Pancreas (tissue), 10 donors: ENCODE results near the gene VWA3B. TPM values are rescaled to one million over a fixed set of nuclear protein-coding genes. Genes with fewer than 3 reads are reported as not detected.
"Not testable (repeated sequence)": the region's sequence is repeated elsewhere in the genome, so short reads cannot be mapped to it uniquely, and the experiment has no call there.

Experiments used
- ATAC-seq, 4 donors: fragments of 200-7000 bp; cut with Tn5 transposase; one replicate each; pipeline versions ENCODE4 v1.8.0 to v1.9.1; 2020; ENCODE audit warnings: mild to moderate bottlenecking in 4 of 4, moderate library complexity in 4 of 4
- DNase-seq, 6 donors: peaks; one replicate each; pipeline ENCODE4 v3.0.0-alpha.2; 2020
- FAIRE-seq: peaks from 2 replicates; lab custom pipeline; 2012; peaks lifted over from hg19 to GRCh38; lab: Jason Lieb, UNC
- H3K27ac ChIP-seq, 4 donors: fragments of 200-600 bp; sonication (generic); 1 replicate in 3 of 4; 2 replicates in 1 of 4; pipeline versions ENCODE4 v1.5.0 to v1.8.0; 2020
- H3K27me3 ChIP-seq, 4 donors: fragments of 200-600 bp; one replicate each; pipeline ENCODE4 v1.8.0; 2021
- H3K36me3 ChIP-seq, 3 donors: fragments of 200-600 bp; sonication (generic) in 1 of 3; one replicate each; pipeline versions ENCODE4 v1.5.0 to v1.8.0; 2020 to 2021
- H3K4me1 ChIP-seq, 3 donors: fragments of 200-600 bp; one replicate each; pipeline ENCODE4 v1.8.0; 2021
- H3K4me3 ChIP-seq, 4 donors: fragments of 200-600 bp; sonication (generic) in 2 of 4; one replicate each; pipeline versions ENCODE4 v1.5.0 to v1.8.0; 2020 to 2021
- H3K9me3 ChIP-seq, 4 donors: fragments of 200-600 bp; one replicate each; pipeline ENCODE4 v1.8.0; 2021
- CTCF ChIP-seq, 4 donors: fragments of 200-600 bp; sonication (generic) in 3 of 4; IDR thresholded peaks; one replicate each; pipeline versions ENCODE4 v1.5.0 to v1.8.0; 2021; ENCODE audit warnings: antibody characterized with exemption in 4 of 4
- WGBS, 2 donors: extraction: QIAGEN DNeasy Blood & Tissue Kit; methylation state at CpG; one replicate each; pipeline ENCODE4 v1.1.7; 2013; 5-methylcytosine and 5-hydroxymethylcytosine counted together
- intact Hi-C, 3 donors: fragments of 100-400 bp; cut with DNase I; formaldehyde crosslinking; loops; one replicate each; pipeline versions ENCODE4 v1.11.1 to v1.14.2; 2022
- polyA plus RNA-seq, 2 donors: library from polyadenylated mRNA; stranded (reverse); fragments of 200-250 nt; gene quantifications; one replicate each; pipeline ENCODE4 v1.2.3, GENCODE V29; 2013
- total RNA-seq, 6 donors: library from RNA; stranded (reverse); fragmentation: NEBNext Ultra II Directional in 4 of 6; extraction: Animal tissue kit (Norgen Biotek cat#: 25700) in 4 of 6; gene quantifications; one replicate each; pipeline versions ENCODE4 v1.2.1 to v1.2.4, GENCODE V29; 2021 to 2023
- donor health status: healthy with polysubstance abuse.
- donor health status: DM: no; HTN: no; CAD: no; lungs with moderate emphysema.
- donor health status: DM: no; HTN: no; CAD: no.
- donor health status: control.
- donor health status: control.
- donor health status: Bipolar disorder and iron deficiency.
- donor health status: DM: yes; HTN: yes; CAD: no.
- donor health status: DM: no; HTN: no; CAD: no.
- donor health status: DM: no; HTN: no; CAD: no.
- donor health status: DM: yes; HTN: yes; CAD: no.

VWA3B gene
- total and polyA plus RNA-seq, 8 donors, result 0.04 to 0.24 (median 0.07) TPM; not detected in 5

GRCh38 chr2:98253461-98254070 lies 166.6 kb downstream of the VWA3B start:
- FAIRE-seq (no peak), ATAC-seq (no peak), DNase-seq (no peak)
- Histone ChIP-seq H3K36me3 (no peaks in the 10 kb centered on the region), H3K27me3 (no peaks in the 10 kb centered on the region), H3K9me3 (no peaks in the 10 kb centered on the region), H3K4me3 (no peak overlapping the region), H3K4me1 (no peaks in the 10 kb centered on the region), H3K27ac (no peak overlapping the region)
- intact Hi-C loops, result no loop called here
- TF ChIP-seq CTCF (IDR thresholded peaks at IDR 0.05), result no peak
- 64 to 70% methylated on average over 5 of the region's 5 CpGs for WGBS, 2 donors

GRCh38 chr2:98254504-98255059 lies 167.6 kb downstream of the VWA3B start:
- H3K9me3 ChIP-seq, result no peaks in the 10 kb centered on the region
- 91 to 95% methylated on average over 9 of the region's 9 CpGs for WGBS, 2 donors
- DNase-seq (no peak), FAIRE-seq (no peak), ATAC-seq (no peak)
- H3K4me3 ChIP-seq, result no peak overlapping the region
- no peaks in the 10 kb centered on the region for H3K27me3 ChIP-seq
- intact Hi-C loops, result no loop called here
- TF ChIP-seq CTCF (IDR thresholded peaks at IDR 0.05), result no peak
- H3K4me1 ChIP-seq, result no peaks in the 10 kb centered on the region
- no peaks in the 10 kb centered on the region for H3K36me3 ChIP-seq
- no peak overlapping the region for H3K27ac ChIP-seq

- no peak overlapping the region for H3K4me3 ChIP-seq
- no peaks in the 10 kb centered on the region for H3K27me3 ChIP-seq
- H3K27ac ChIP-seq, result no peak overlapping the region
- no peaks in the 10 kb centered on the region for H3K9me3 ChIP-seq
- H3K4me1 ChIP-seq, result no peaks in the 10 kb centered on the region
- no peaks in the 10 kb centered on the region for H3K36me3 ChIP-seq
- intact Hi-C loops, result no loop called here
- no peak for TF ChIP-seq CTCF (IDR thresholded peaks at IDR 0.05)
- no peak for ATAC-seq
- FAIRE-seq, result no peak
- no peak for DNase-seq
These were observed 171.9 kb downstream of the VWA3B start for GRCh38 chr2:98258906-98259305.

- no peaks in the 10 kb centered on the region for H3K9me3 ChIP-seq
- TF ChIP-seq CTCF (IDR thresholded peaks at IDR 0.05), result no peak
- FAIRE-seq (no peak), DNase-seq (no peak), ATAC-seq (no peak)
- H3K27ac ChIP-seq, result no peak overlapping the region
- H3K36me3 ChIP-seq, result no peaks in the 10 kb centered on the region
- no peaks in the 10 kb centered on the region for H3K4me1 ChIP-seq
- WGBS, 2 donors, result 84 to 85% methylated on average over 1 of the region's 1 CpG
- intact Hi-C loops, result no loop called here
- H3K27me3 ChIP-seq, result no peaks in the 10 kb centered on the region
- no peak overlapping the region for H3K4me3 ChIP-seq
These were observed 176.4 kb downstream of the VWA3B start for GRCh38 chr2:98263362-98263761.

- ATAC-seq, H3K9me3 ChIP-seq, H3K27me3 ChIP-seq, H3K36me3 ChIP-seq, H3K4me3 ChIP-seq, FAIRE-seq, intact Hi-C loops, DNase-seq, H3K27ac ChIP-seq, H3K4me1 ChIP-seq: not testable (repeated sequence)
These were observed 181.3 kb downstream of the VWA3B start for GRCh38 chr2:98268225-98268624.
